ENCODE data around the gene DIDO1.

- no peak for TF ChIP-seq POLR2AphosphoS5 (IDR thresholded peaks at IDR 0.05; ENCODE audit: low read depth, low read length)
- no peak for TF ChIP-seq REST (IDR thresholded peaks at IDR 0.05; ENCODE audit: insufficient read depth in 1 of 2, low read depth in 2 of 2, low read length in 2 of 2)
Observed at GRCh38 chr20:62840244-62841197, 85.8 kb downstream of the DIDO1 start.
